SK-N-MC (cell line): ENCODE data around the gene PTGES2.
"Not testable (repeated sequence)": the region's sequence is repeated elsewhere in the genome, so short reads cannot be mapped to it uniquely, and the experiment has no call there.

Experiments
- DNase-seq: peaks from one replicate; pipeline ENCODE4 v3.0.0-alpha.2; 2011; ENCODE audit warnings: low read depth, low spot score
- H3K27ac ChIP-seq: fragments of 200-600 bp; sonication (generic); 2 replicates; pipeline ENCODE4 v1.5.1; 2016; ENCODE audit warnings: mixed run types
- H3K36me3 ChIP-seq: fragments of 200-600 bp; sonication (generic); 2 replicates; pipeline ENCODE4 v1.6.1; 2017; ENCODE audit warnings: antibody characterized with exemption, low read length, mixed read lengths; ENCODE audit not compliant: insufficient read depth
- H3K4me3 ChIP-seq: fragments of 200-600 bp; sonication (generic); 2 replicates; pipeline ENCODE4 v1.5.1; 2016
- H3K9ac ChIP-seq: fragments of 200-600 bp; sonication (generic); 2 replicates; pipeline ENCODE4 v1.8.0; 2017; ENCODE audit warnings: mixed run types, mixed read lengths; ENCODE audit not compliant: insufficient read length
- H3K9me3 ChIP-seq: fragments of 200-600 bp; sonication (generic); 2 replicates; pipeline ENCODE4 v1.6.1; 2017; ENCODE audit warnings: low read depth, mild to moderate bottlenecking, antibody characterized with exemption, low read length, moderate library complexity, mixed read lengths
- EZH2 ChIP-seq: fragments of 200-600 bp; sonication (generic); IDR thresholded peaks from one replicate; pipeline ENCODE4 v1.6.1; 2017; ENCODE audit warnings: antibody characterized with exemption
- FOXP2 ChIP-seq: optimal IDR thresholded peaks from 2 replicates; pipeline ENCODE3; 2011; ENCODE audit warnings: mild to moderate bottlenecking, moderate library complexity; ENCODE audit not compliant: insufficient read depth; ENCODE audit errors: extremely low read length, control extremely low read depth
- POLR2AphosphoS5 ChIP-seq: IDR thresholded peaks from 2 replicates; pipeline ENCODE4 v1.6.1; 2012; ENCODE audit warnings: mild to moderate bottlenecking, low read depth, low read length, borderline replicate concordance

PTGES2 gene

DNA sequence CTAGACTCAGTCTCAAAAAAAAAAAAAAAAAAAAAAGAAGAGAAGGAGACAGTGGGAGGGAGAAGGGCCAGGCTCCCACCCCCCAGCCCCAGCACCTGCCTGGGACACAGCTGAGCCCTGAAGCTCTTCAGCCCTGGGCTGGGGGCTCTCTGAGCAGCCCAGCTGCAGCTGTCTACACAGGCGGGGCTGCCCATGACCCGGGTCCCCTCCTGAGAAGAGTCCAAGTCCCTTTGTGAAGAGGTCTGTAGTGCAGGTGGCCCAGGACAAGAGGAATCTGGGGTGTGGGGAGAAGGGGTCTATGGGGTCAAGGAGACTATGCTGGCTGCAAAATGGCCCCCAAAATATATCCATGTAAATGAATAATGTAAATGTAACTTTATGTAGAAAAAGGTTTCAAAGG is 15.1 kb upstream of the PTGES2 start:
- no peak for DNase-seq
- Histone ChIP-seq H3K9ac (no peak overlapping the region), H3K4me3 (no peak overlapping the region), H3K36me3 (no peaks in the 10 kb centered on the region), H3K9me3 (no peaks in the 10 kb centered on the region), H3K27ac (no peak overlapping the region)
- TF ChIP-seq POLR2AphosphoS5 (no peak), FOXP2 (no peak)

DNA sequence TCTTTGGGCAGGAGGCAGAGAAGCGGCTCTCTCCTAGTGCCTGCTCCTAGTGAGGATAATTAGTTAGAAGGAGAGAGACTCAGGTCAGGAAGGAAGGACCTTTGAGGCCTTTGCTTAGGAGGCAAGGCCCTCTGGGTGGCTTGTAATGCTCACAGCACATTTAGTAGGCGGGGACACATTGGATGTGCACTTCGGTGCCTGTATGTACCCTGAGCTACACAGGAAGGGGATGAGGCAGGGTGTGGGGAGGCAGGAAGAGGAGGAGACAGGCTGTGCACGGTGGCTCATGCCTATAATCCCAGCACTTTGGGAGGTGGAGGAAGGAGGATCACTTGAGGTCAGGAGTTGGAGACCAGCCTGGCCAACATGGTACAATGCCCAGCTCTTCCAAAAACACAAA is 14.5 kb upstream of the PTGES2 start:
- H3K9ac ChIP-seq = no peak overlapping the region
- TF ChIP-seq FOXP2 = no peak
- TF ChIP-seq EZH2 = no peak
- no peak for TF ChIP-seq POLR2AphosphoS5
- H3K36me3 ChIP-seq = no peaks in the 10 kb centered on the region
- H3K27ac ChIP-seq = no peak overlapping the region
- no peak for DNase-seq
- H3K4me3 ChIP-seq = no peak overlapping the region
- no peaks in the 10 kb centered on the region for H3K9me3 ChIP-seq

DNA sequence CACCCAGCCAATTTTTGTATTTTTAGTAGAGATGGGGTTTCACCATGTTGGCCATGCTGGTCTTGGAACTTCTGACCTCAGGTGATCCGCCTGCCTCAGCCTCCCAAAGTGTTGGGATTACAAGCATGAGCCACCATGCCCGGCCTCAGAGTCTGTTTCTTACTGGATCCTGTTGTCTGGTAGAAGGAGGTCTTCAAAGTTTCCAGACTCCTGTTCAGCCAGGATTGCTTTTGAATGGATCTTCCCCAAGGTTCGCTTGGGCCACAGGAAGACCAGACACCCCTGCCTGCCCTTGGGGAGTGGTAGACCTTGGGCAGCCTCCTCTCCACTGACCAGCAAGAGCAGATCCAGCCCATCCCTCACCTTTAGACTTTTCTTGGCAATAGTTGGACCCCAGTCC is 14.1 kb upstream of the PTGES2 start:
- no peak overlapping the region for H3K4me3 ChIP-seq
- no peak overlapping the region for H3K9ac ChIP-seq
- H3K27ac ChIP-seq = no peak overlapping the region
- DNase-seq = no peak
- no peak for TF ChIP-seq FOXP2
- TF ChIP-seq EZH2 = no peak
- no peak for TF ChIP-seq POLR2AphosphoS5
- H3K9me3 ChIP-seq = no peaks in the 10 kb centered on the region
- H3K36me3 ChIP-seq = no peaks in the 10 kb centered on the region

DNA sequence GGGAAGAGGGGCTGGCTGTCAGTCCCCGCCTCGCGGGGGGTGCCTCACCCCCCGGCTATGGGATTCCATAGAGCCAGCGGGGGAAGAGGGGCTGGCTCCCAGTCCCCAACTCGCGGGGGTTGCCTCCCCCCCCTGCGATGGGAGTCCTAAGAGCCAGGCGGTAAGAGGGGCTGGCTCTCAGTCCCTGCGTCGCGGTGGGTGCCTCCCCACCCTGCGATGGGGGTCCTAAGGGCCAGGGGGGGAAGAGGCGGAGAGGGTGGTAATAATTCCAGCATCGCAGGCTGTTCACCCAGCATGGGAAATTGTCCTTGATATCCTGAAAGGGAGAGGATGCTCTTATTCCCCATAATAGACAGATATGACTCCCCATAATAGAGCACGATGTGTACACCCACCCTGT is 12.1 kb upstream of the PTGES2 start:
- Histone ChIP-seq H3K4me3 (no peak overlapping the region), H3K9ac (no peak overlapping the region), H3K27ac (no peak overlapping the region), H3K36me3 (no peaks in the 10 kb centered on the region), H3K9me3 (no peaks in the 10 kb centered on the region)
- no peak for DNase-seq
- TF ChIP-seq POLR2AphosphoS5 (no peak), EZH2 (no peak), FOXP2 (no peak)

DNA sequence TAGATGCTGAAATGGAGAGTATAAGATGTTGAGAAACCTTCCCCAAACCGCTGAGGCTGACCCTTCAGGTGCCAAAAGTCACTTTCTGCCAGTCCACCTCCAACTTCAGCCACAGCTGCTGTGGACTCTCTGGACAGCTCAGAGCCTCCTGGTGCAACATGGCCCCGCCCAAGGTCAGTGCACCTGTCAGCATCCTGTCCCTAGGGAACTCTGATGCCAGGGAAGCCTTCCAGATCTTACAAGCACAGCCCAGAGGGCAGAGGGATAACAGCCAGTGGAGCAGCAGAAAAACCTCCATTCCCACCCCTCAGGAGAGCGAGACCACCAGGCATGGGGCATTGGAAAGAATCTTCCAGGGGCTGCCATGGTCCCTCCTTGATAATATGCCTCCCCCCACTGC is 10.5 kb upstream of the PTGES2 start:
- no peaks in the 10 kb centered on the region for H3K9me3 ChIP-seq
- TF ChIP-seq EZH2 (no peak), FOXP2 (no peak), POLR2AphosphoS5 (no peak)
- no peak overlapping the region for H3K27ac ChIP-seq
- no peak overlapping the region for H3K9ac ChIP-seq
- no peak overlapping the region for H3K4me3 ChIP-seq
- DNase-seq = no peak
- H3K36me3 ChIP-seq = no peaks in the 10 kb centered on the region

DNA sequence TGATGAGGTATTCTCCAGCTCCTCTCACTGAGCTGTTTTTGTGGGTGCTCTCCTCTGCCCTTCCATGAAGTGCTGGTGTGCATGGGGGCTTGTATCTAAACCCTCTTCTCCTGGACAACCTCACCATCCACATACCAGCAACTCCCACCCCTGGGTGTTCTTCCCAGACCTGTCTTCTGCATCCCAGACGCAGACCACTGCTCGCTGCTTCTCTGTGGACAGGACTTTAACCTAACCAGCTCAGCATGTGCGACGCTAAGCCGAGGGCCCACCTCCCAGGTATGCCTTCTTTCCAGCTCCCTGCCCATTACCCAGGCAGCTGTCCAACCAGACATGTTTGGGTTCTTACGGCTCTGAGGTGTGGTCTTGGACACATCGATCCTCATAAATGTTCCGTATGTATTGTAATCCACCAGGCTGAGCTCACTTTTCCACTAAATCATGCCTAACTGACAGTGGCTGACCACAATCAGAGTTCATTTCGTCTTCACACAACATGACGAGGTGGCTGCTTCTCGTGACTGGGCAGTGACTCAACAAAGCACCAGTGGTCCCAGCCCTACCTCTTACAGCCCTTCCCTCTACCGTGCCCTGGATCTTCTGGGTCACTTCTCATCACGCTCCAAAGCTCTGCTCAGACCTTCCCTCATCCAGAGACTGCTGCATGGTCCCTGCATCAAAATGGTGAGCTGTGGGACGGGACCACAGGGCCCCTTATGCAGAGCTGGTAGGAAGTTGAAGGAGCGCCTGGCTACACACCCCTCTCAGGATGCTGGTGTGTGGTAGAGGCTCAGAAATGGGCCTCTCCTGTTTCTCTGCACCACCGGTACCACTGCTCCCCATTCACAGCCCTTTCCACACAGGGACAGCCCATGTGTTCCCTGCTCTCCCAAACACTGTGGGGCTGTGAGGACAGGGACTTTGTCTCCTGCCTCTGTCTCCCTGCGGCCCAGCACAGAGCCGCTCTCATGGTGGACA is 9.6 kb upstream of the PTGES2 start:
- Histone ChIP-seq H3K27ac (no peak overlapping the region), H3K4me3 (no peak overlapping the region), H3K36me3 (no peaks in the 10 kb centered on the region), H3K9ac (no peak overlapping the region), H3K9me3 (no peaks in the 10 kb centered on the region)
- no peak for DNase-seq
- TF ChIP-seq POLR2AphosphoS5 (no peak), EZH2 (no peak), FOXP2 (no peak)

DNA sequence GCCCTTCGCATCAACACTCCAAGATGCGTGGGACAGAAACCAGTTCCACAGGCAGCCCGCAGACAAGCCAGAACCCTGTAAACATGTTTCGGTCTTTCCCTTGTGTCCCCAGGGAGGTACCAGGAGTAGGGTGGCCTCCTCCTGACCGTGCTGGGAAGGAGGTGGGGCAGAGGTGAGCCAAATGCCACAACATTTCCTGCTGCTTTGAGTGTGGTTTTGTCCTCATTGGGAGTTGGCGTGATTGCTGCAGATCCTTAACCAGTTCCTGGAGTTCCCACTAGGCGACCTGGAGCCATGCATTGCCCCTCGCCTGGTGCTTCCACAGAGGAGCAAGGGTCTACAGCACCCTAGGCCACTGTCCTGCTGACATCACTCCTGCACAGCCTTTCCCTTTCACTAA is 8.0 kb upstream of the PTGES2 start:
- not testable (repeated sequence) for H3K9me3 ChIP-seq, H3K27ac ChIP-seq, H3K4me3 ChIP-seq, H3K36me3 ChIP-seq, H3K9ac ChIP-seq, DNase-seq

DNA sequence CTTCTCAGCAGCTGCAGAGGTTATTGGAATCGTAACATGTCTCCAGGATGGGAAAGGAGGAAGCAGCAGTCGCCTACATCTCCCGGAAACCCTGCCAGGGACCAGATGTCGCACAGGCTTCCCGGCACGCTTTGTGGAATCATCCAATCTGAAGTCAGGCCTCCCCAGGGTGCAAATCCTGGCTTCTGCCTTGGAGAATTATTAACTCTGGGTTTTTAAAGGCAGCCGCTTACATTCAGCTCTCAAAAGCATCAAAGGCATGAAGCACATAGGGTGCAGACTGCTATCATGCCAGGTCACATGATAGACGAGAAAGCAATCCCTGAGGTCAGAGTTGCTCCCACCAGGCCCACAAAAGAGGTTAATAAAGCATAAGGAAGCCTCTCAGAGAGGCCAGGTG is 4.6 kb upstream of the PTGES2 start:
- not testable (repeated sequence) for H3K9ac ChIP-seq, H3K9me3 ChIP-seq, H3K36me3 ChIP-seq, DNase-seq
- Histone ChIP-seq H3K4me3 (peak overlapping the region; percentile 40), H3K27ac (peak overlapping the region; percentile 31; the same call in 1 of the 2 replicates)

DNA sequence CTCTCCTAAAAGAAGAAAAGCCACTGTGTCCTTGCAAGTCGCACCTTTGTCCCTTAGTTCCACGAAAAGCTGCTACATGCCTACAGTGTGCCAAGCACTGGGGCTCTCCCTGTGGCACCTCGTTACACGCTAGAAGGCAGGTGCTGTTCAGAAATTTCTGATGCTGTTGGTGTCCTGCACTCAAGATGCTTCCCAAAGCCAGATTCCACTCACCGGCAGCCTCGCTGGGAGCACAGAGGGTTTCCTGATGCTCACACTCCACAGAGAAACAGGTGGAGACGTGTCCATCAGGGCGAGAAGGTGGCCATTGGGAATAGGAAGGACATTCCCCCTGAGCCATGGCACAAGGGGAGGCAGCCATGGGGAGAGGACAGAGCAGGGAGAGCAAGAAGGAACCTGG is 3.8 kb upstream of the PTGES2 start:
- H3K36me3 ChIP-seq, H3K9me3 ChIP-seq, H3K9ac ChIP-seq, H3K4me3 ChIP-seq, H3K27ac ChIP-seq, DNase-seq: not testable (repeated sequence)

DNA sequence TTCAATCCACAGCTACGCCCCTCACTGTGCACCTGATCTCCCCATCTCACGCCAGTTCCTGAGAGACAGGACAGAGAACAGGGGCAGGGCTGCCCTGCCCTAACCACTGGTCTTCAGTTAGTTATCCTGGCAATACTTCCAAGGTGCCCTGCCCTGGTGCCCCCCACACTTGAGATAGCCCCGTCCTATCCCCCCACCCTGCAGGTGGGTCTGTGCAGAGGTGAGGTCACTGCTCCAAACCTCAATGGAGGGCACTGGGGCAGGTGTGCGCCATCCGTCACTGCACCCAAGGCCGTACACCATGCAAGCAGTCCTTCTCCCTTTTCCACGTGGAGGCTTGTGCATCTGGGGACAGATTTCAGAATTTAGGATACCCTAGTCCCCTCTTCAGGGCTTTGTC is 3.1 kb upstream of the PTGES2 start:
- DNase-seq, H3K4me3 ChIP-seq: not testable (repeated sequence)

DNA sequence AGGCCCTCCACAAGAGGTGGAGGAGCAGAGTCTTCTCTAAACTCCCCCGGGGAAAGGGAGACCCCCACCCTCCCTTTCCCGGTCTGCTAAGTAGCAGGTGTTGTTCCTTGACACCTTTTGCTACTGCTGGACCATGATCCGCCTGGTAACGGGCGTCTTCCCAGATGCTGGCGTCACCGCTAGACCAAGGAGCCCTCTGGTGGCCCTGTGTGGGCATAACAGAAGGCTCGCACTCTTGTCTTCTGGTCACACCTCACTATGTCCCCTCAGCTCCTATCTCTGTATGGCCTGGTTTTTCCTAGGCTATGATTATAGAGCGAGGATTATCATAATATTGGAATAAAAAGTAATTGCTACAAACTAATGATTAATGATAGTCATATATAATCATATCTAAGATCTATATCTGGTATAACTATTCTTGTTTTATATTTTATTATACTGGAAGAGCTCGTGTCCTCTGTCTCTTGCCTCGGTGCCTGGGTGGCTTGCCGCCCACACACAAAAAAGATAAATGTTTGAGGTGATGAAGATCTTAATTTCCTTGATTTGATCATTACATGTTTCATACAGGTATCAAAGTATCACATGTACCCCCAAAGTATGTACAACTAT is 2.6 kb upstream of the PTGES2 start:
- not testable (repeated sequence) for H3K9ac ChIP-seq, H3K9me3 ChIP-seq, H3K4me3 ChIP-seq, H3K36me3 ChIP-seq, H3K27ac ChIP-seq, DNase-seq

More for the DNA sequence above, 3.1 kb upstream of the PTGES2 start:
- H3K36me3 ChIP-seq, H3K9me3 ChIP-seq, H3K9ac ChIP-seq, H3K27ac ChIP-seq: not testable (repeated sequence)
